ENCODE results near the gene PDE10A.

PDE10A gene

DNA sequence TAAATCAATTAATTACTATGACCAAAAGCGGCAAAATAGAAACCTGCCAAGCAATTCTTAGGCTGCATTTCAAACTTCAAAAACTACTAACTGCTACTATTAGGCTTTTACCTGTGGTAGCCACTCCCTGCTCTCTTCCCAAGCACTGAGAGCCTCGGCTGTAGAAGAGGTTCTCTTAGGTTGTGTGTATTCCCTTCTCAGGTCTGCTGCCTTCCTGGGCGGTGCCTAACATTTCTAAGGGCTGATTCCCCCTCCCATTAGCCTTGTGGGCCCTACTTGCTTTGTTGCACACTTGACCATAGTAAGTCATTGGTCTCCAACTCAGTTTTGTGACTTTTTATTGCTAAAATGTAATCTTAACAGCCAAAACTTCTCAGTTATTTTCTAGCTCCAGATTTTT lies 207.6 kb downstream of the PDE10A start:
- no peaks in the 10 kb centered on the region; the same call in 1 of the 2 replicates for H3K27me3 ChIP-seq (replicated peaks; ENCODE audit: control insufficient read depth, insufficient read depth, low read length)
- TF ChIP-seq, protein P1, sequence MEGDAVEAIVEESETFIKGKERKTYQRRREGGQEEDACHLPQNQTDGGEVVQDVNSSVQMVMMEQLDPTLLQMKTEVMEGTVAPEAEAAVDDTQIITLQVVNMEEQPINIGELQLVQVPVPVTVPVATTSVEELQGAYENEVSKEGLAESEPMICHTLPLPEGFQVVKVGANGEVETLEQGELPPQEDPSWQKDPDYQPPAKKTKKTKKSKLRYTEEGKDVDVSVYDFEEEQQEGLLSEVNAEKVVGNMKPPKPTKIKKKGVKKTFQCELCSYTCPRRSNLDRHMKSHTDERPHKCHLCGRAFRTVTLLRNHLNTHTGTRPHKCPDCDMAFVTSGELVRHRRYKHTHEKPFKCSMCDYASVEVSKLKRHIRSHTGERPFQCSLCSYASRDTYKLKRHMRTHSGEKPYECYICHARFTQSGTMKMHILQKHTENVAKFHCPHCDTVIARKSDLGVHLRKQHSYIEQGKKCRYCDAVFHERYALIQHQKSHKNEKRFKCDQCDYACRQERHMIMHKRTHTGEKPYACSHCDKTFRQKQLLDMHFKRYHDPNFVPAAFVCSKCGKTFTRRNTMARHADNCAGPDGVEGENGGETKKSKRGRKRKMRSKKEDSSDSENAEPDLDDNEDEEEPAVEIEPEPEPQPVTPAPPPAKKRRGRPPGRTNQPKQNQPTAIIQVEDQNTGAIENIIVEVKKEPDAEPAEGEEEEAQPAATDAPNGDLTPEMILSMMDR (IDR thresholded peaks at IDR 0.05; ENCODE audit: insufficient read depth, low read length, poor library complexity, severe bottlenecking), result no peak
- H3K4me3 ChIP-seq (replicated peaks; ENCODE audit: low read depth, low read length), result no peak overlapping the region
- no peaks in the 10 kb centered on the region for H3K36me3 ChIP-seq (ENCODE audit: control insufficient read depth, insufficient read depth, low read length)
- DNase-seq (ENCODE audit: extremely low read depth, insufficient read length), result no peak

DNA sequence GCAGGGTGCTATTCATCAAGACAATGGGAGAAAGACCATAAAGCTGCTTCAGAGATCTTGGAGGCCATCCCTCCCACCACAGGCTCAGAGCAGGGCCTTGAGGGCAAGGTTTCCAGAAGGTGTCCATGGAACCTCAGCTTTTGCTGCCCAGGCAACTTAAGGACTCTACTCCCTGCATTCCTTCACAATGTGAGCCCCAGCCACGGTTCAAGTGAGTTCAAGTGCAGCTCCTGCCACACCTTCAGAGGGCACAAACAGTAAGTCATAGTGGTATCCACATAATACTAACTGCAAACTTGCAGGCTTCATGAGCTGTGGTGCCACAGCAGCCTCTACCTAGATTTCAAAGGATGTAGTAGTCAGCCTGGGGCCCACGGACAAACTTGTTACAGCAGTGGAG lies 209.6 kb downstream of the PDE10A start:
- H3K4me3 ChIP-seq (replicated peaks; ENCODE audit: low read depth, low read length), result no peak overlapping the region
- no peak for DNase-seq (ENCODE audit: extremely low read depth, insufficient read length)
- no peaks in the 10 kb centered on the region for H3K36me3 ChIP-seq (ENCODE audit: control insufficient read depth, insufficient read depth, low read length)
- H3K27me3 ChIP-seq (replicated peaks; ENCODE audit: control insufficient read depth, insufficient read depth, low read length), result no peaks in the 10 kb centered on the region; the same call in 1 of the 2 replicates
- TF ChIP-seq, protein P1 (IDR thresholded peaks at IDR 0.05; ENCODE audit: insufficient read depth, low read length, poor library complexity, severe bottlenecking), result no peak

DNA sequence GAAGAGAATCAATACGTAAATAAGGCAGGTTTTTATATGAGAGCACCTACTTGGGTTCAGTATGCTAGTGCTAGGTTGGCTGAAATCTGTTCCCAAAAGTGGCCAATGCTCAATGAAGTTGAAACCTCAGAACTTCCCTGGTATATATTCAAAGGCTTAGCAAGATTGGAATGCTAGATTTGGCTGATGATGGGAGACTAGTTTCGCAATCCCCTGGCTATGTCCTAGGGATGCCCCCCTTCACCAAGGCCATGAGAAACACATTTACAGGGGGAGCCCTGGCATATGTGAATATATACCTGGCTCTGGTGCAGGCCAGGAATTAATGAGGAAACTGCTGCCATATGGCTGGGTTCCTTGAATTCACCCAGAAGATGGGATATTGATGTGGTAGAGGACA lies 211.2 kb downstream of the PDE10A start:
- no peaks in the 10 kb centered on the region for H3K27me3 ChIP-seq (replicated peaks; ENCODE audit: control insufficient read depth, insufficient read depth, low read length)
- no peaks in the 10 kb centered on the region for H3K36me3 ChIP-seq (ENCODE audit: control insufficient read depth, insufficient read depth, low read length)

DNA sequence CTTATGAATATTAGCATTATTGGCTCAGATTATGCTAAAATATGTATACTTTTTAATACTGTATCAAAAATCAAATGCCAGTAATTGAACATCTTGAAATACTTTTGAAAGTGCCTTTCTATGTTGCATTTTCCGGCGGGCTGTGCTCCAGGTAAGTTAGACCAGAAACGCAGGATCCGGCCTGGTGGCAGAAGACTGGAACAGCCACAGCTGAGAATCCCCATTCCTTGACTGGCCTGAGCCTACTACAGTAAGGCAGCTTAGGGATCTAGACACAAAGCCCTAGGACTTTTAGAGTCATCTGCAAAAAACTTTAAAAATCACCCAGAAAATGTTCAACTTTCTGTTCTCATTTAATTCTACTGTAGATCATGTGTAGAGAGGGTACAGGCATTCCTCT lies 214.8 kb downstream of the PDE10A start:
- DNase-seq (ENCODE audit: extremely low read depth, insufficient read length), result no peak
- Histone ChIP-seq H3K36me3 (ENCODE audit: control insufficient read depth, insufficient read depth, low read length) (no peaks in the 10 kb centered on the region), H3K4me3 (replicated peaks; ENCODE audit: low read depth, low read length) (no peak overlapping the region), H3K27me3 (replicated peaks; ENCODE audit: control insufficient read depth, insufficient read depth, low read length) (no peaks in the 10 kb centered on the region)
- TF ChIP-seq, protein P1 (IDR thresholded peaks at IDR 0.05; ENCODE audit: insufficient read depth, low read length, poor library complexity, severe bottlenecking), result no peak

More for the DNA sequence above, 211.2 kb downstream of the PDE10A start:
- no peak overlapping the region for H3K4me3 ChIP-seq (replicated peaks; ENCODE audit: low read depth, low read length)
- DNase-seq (ENCODE audit: extremely low read depth, insufficient read length), result no peak
- TF ChIP-seq, protein P1 (IDR thresholded peaks at IDR 0.05; ENCODE audit: insufficient read depth, low read length, poor library complexity, severe bottlenecking), result no peak

DNA sequence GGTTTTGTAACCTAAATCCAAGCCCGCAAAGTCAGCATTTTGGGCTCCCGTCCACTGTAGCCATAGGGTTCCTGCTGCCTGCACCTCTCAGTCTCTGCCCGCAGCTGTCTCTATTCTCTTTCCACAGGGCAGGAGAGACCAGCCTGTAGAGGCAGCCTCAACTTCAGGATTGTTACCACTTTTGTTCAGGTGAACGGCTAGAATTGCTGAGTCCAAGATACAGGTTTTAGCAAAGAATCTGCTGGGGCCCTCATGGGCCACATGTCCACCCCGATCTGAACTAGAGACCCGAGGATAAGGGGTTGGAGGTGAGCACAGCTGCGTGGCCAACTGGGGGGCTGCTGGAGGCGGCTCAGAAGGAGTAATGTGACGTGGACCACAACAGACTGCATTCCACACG lies 215.9 kb downstream of the PDE10A start:
- TF ChIP-seq, protein P1 (IDR thresholded peaks at IDR 0.05; ENCODE audit: insufficient read depth, low read length, poor library complexity, severe bottlenecking), result no peak
- no peak for DNase-seq (ENCODE audit: extremely low read depth, insufficient read length)
- no peaks in the 10 kb centered on the region for H3K27me3 ChIP-seq (replicated peaks; ENCODE audit: control insufficient read depth, insufficient read depth, low read length)

DNA sequence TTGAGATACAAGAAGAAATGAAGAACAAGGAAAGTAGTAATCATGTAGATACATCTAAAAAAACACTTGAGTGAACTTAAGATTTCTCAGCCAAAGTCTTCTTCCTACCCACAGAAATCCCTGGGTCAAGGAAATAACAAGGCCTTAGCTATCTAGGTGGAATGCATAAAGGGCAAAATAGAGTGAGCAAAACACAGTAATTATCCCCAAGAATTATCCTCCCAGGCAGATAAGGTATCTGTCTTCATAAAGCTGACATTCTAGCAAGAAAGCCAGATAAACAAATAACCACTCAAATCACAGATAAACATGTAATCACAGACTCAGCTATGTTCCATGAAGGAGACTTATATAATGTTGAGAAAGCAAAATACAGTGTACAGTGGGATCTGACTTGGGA lies 216.7 kb downstream of the PDE10A start:
- DNase-seq (ENCODE audit: extremely low read depth, insufficient read length), result no peak
- TF ChIP-seq, protein P1 (IDR thresholded peaks at IDR 0.05; ENCODE audit: insufficient read depth, low read length, poor library complexity, severe bottlenecking), result no peak

More for the DNA sequence above, 215.9 kb downstream of the PDE10A start:
- no peak overlapping the region for H3K4me3 ChIP-seq (replicated peaks; ENCODE audit: low read depth, low read length)
- H3K36me3 ChIP-seq (ENCODE audit: control insufficient read depth, insufficient read depth, low read length), result no peaks in the 10 kb centered on the region

More for the DNA sequence above, 216.7 kb downstream of the PDE10A start:
- H3K36me3 ChIP-seq (ENCODE audit: control insufficient read depth, insufficient read depth, low read length), result no peaks in the 10 kb centered on the region
- H3K27me3 ChIP-seq (replicated peaks; ENCODE audit: control insufficient read depth, insufficient read depth, low read length), result no peaks in the 10 kb centered on the region
- H3K4me3 ChIP-seq (replicated peaks; ENCODE audit: low read depth, low read length), result no peak overlapping the region
